Measurements from ENCODE around the gene TRIM26. TPM values are rescaled to one million over a fixed set of nuclear protein-coding genes. Genes with fewer than 3 reads are reported as not detected.
"Not testable (repeated sequence)": the region's sequence is repeated elsewhere in the genome, so short reads cannot be mapped to it uniquely, and the experiment has no call there.

TRIM26 gene
- total RNA-seq, 1 donor = 29.3 TPM

- Histone ChIP-seq H2AFZ (ENCODE audit: low read length) (no peak overlapping the region), H3K4me3 (ENCODE audit: insufficient read depth, low read length) (no peak overlapping the region), H4K20me1 (ENCODE audit: insufficient read depth, low read length) (no peaks in the 10 kb centered on the region), H3K27me3 (ENCODE audit: insufficient read depth, low read length) (peaks cover 3% of the 10 kb centered on the region), H3K9me3 (ENCODE audit: low read depth, low read length) (no peaks in the 10 kb centered on the region), H3K27ac (ENCODE audit: low read depth, low read length) (no peak overlapping the region), H3K79me2 (ENCODE audit: insufficient read depth, low read length) (no peaks in the 10 kb centered on the region), H3K4me1 (ENCODE audit: insufficient read depth, low read length) (peaks cover 3% of the 10 kb centered on the region), H3K36me3 (ENCODE audit: insufficient read depth, low read length) (no peaks in the 10 kb centered on the region), H3K4me2 (ENCODE audit: insufficient read depth, low read length) (no peak overlapping the region)
- no peak for TF ChIP-seq CTCF (IDR thresholded peaks at IDR 0.05; ENCODE audit: extremely low read depth, low read depth, low read length)
- peak; percentile 53 for DNase-seq (ENCODE audit: insufficient read length, low spot score, missing footprints)
Observed at GRCh38 chr6:30258204-30258603, 45.0 kb upstream of the TRIM26 start.

GRCh38 chr6:30252417-30252816, 39.2 kb upstream of the TRIM26 start:
- H3K9me3 ChIP-seq (ENCODE audit: low read depth, low read length); H3K27me3 ChIP-seq (ENCODE audit: insufficient read depth, low read length); H3K79me2 ChIP-seq (ENCODE audit: insufficient read depth, low read length); DNase-seq (ENCODE audit: insufficient read length, low spot score, missing footprints); H3K36me3 ChIP-seq (ENCODE audit: insufficient read depth, low read length); H3K4me1 ChIP-seq (ENCODE audit: insufficient read depth, low read length); H3K4me3 ChIP-seq (ENCODE audit: insufficient read depth, low read length); H4K20me1 ChIP-seq (ENCODE audit: insufficient read depth, low read length); H3K27ac ChIP-seq (ENCODE audit: low read depth, low read length); H3K4me2 ChIP-seq (ENCODE audit: insufficient read depth, low read length); H2AFZ ChIP-seq (ENCODE audit: low read length): not testable (repeated sequence)

- Histone ChIP-seq H3K4me2 (ENCODE audit: insufficient read depth, low read length) (no peak overlapping the region), H3K27ac (ENCODE audit: low read depth, low read length) (no peak overlapping the region), H4K20me1 (ENCODE audit: insufficient read depth, low read length) (no peaks in the 10 kb centered on the region), H2AFZ (ENCODE audit: low read length) (no peak overlapping the region), H3K36me3 (ENCODE audit: insufficient read depth, low read length) (no peaks in the 10 kb centered on the region), H3K4me1 (ENCODE audit: insufficient read depth, low read length) (no peaks in the 10 kb centered on the region), H3K4me3 (ENCODE audit: insufficient read depth, low read length) (no peak overlapping the region), H3K27me3 (ENCODE audit: insufficient read depth, low read length) (no peaks in the 10 kb centered on the region), H3K79me2 (ENCODE audit: insufficient read depth, low read length) (no peaks in the 10 kb centered on the region), H3K9me3 (ENCODE audit: low read depth, low read length) (no peaks in the 10 kb centered on the region)
- no peak for TF ChIP-seq CTCF (IDR thresholded peaks at IDR 0.05; ENCODE audit: extremely low read depth, low read depth, low read length)
- DNase-seq (ENCODE audit: insufficient read length, low spot score, missing footprints) = no peak
Observed at GRCh38 chr6:30244560-30244959, 31.4 kb upstream of the TRIM26 start.

GRCh38 chr6:30238178-30238795, 25.1 kb upstream of the TRIM26 start:
- Histone ChIP-seq H2AFZ (ENCODE audit: low read length) (no peak overlapping the region), H3K4me1 (ENCODE audit: insufficient read depth, low read length) (no peaks in the 10 kb centered on the region), H4K20me1 (ENCODE audit: insufficient read depth, low read length) (no peaks in the 10 kb centered on the region), H3K79me2 (ENCODE audit: insufficient read depth, low read length) (no peaks in the 10 kb centered on the region), H3K27me3 (ENCODE audit: insufficient read depth, low read length) (no peaks in the 10 kb centered on the region), H3K27ac (ENCODE audit: low read depth, low read length) (no peak overlapping the region), H3K36me3 (ENCODE audit: insufficient read depth, low read length) (no peaks in the 10 kb centered on the region), H3K4me3 (ENCODE audit: insufficient read depth, low read length) (no peak overlapping the region), H3K4me2 (ENCODE audit: insufficient read depth, low read length) (no peak overlapping the region), H3K9me3 (ENCODE audit: low read depth, low read length) (no peaks in the 10 kb centered on the region)
- TF ChIP-seq CTCF (IDR thresholded peaks at IDR 0.05; ENCODE audit: extremely low read depth, low read depth, low read length) = peak; percentile 44
- no peak for DNase-seq (ENCODE audit: insufficient read length, low spot score, missing footprints)

All from osteoblast (primary cell).